PC-9 (cell line): ENCODE results near the gene RETREG3. TPM values are rescaled to one million over a fixed set of nuclear protein-coding genes. Genes with fewer than 3 reads are reported as not detected.

Experiments used
- BruUV-seq: library from RNA; stranded (reverse); fragments of 400-500 nt; replicated peaks from 2 replicates; lab custom pipeline; 2021; lab: Mats Ljungman, UMichigan
- CTCF ChIA-PET: fragments of 300-600 bp; sonication (Branson Sonifier 250); formaldehyde crosslinking; loops from one replicate; lab custom pipeline; 2022; ENCODE audit warnings: antibody characterized with exemption; lab: Charles Lee
- POLR2A ChIA-PET: fragments of 300-600 bp; sonication (Branson Sonifier 250); formaldehyde crosslinking; loops from one replicate; lab custom pipeline; 2022; ENCODE audit warnings: antibody characterized with exemption; ENCODE audit not compliant: unreplicated experiment; lab: Charles Lee
- DNase-seq, 2 experiments: peaks; one replicate each; pipeline versions ENCODE4 v3.0.0 to v3.0.0-alpha.2; 2015 to 2022; ENCODE audit warnings: mixed read lengths in 1 of 2
- H2AFZ ChIP-seq: fragments of 200-600 bp; sonication (generic); 2 replicates; pipeline ENCODE4 v1.8.1; 2017; ENCODE audit warnings: antibody characterized with exemption
- H3F3A ChIP-seq: fragments of 200-600 bp; sonication (generic); 2 replicates; pipeline ENCODE4 v1.8.1; 2017; ENCODE audit warnings: antibody characterized with exemption, mild to moderate bottlenecking, low read depth; ENCODE audit not compliant: insufficient read depth
- H3K27ac ChIP-seq: fragments of 200-600 bp; sonication (generic); 2 replicates; pipeline ENCODE4 v1.6.1; 2016; ENCODE audit warnings: mixed run types
- H3K27me3 ChIP-seq: fragments of 200-600 bp; sonication (generic); 2 replicates; pipeline ENCODE4 v1.6.1; 2016; ENCODE audit warnings: low read depth, mixed run types; ENCODE audit not compliant: insufficient read depth
- H3K36me3 ChIP-seq: fragments of 200-600 bp; sonication (generic); 2 replicates; pipeline ENCODE4 v1.6.1; 2016; ENCODE audit warnings: low read depth, mixed run types
- H3K4me1 ChIP-seq: fragments of 200-600 bp; sonication (generic); replicated peaks from 2 replicates; pipeline ENCODE4 v1.6.1; 2016; ENCODE audit warnings: mixed run types; ENCODE audit not compliant: insufficient read depth
- H3K4me2 ChIP-seq: fragments of 200-600 bp; sonication (generic); 2 replicates; pipeline ENCODE4 v1.6.1; 2017; ENCODE audit warnings: mixed run types
- H3K4me3 ChIP-seq: fragments of 200-600 bp; sonication (generic); 2 replicates; pipeline ENCODE4 v1.6.1; 2016; ENCODE audit warnings: mixed run types
- H3K79me2 ChIP-seq: fragments of 200-600 bp; sonication (generic); 2 replicates; pipeline ENCODE4 v1.6.1; 2017; ENCODE audit warnings: low read depth, mixed run types
- H3K9me2 ChIP-seq: fragments of 200-600 bp; sonication (generic); 2 replicates; pipeline ENCODE4 v1.8.1; 2017; ENCODE audit warnings: mild to moderate bottlenecking; ENCODE audit not compliant: insufficient read depth
- H3K9me3 ChIP-seq: fragments of 200-600 bp; sonication (generic); 2 replicates; pipeline ENCODE4 v1.8.1; 2016; ENCODE audit warnings: low read depth; ENCODE audit not compliant: insufficient read depth
- H4K20me1 ChIP-seq: fragments of 200-600 bp; sonication (generic); 2 replicates; pipeline ENCODE4 v1.8.1; 2017; ENCODE audit not compliant: insufficient read depth
- CTCF ChIP-seq: fragments of 200-600 bp; sonication (generic); conservative IDR thresholded peaks from 2 replicates; pipeline ENCODE4 v1.6.1; 2017; ENCODE audit warnings: mixed run types, antibody characterized with exemption, mild to moderate bottlenecking, moderate library complexity
- EZH2 ChIP-seq: fragments of 200-600 bp; sonication (generic); IDR thresholded peaks from 2 replicates; pipeline ENCODE4 v1.8.0; 2017; ENCODE audit warnings: antibody characterized with exemption, low read depth
- intact Hi-C: fragments of 100-400 bp; cut with micrococcal nuclease; formaldehyde crosslinking; loops from one replicate; pipeline ENCODE4 v1.10.0; 2022; ENCODE audit not compliant: unreplicated experiment
- total RNA-seq: library from RNA; stranded (reverse); gene quantifications from 2 replicates; pipeline ENCODE4 v1.2.3, GENCODE V29; 2021

The RETREG3 gene
- total RNA-seq, 1 experiment from 2014 or later: 57.0 TPM

GRCh38 chr17:42538482-42538881 is 70.7 kb downstream of the RETREG3 start:
- Histone ChIP-seq H3K9me2 (no peaks in the 10 kb centered on the region), H3K4me3 (no peak overlapping the region), H3K36me3 (peaks cover 6% of the 10 kb centered on the region; the same call in 1 of the 2 replicates), H3F3A (peaks cover 21% of the 10 kb centered on the region), H3K4me1 (peaks cover 30% of the 10 kb centered on the region), H3K79me2 (peaks cover 10% of the 10 kb centered on the region), H2AFZ (no peak overlapping the region), H3K9me3 (no peaks in the 10 kb centered on the region), H3K27ac (no peak overlapping the region), H3K27me3 (no peaks in the 10 kb centered on the region), H4K20me1 (no peaks in the 10 kb centered on the region), H3K4me2 (no peak overlapping the region)
- ChIA-PET POLR2A (no interaction called here), CTCF (no interaction called here)
- BruUV-seq: no TSS peak
- TF ChIP-seq EZH2: no peak
- TF ChIP-seq CTCF: no peak
- intact Hi-C loops: no loop called here
- DNase-seq: no peak

GRCh38 chr17:42537826-42538451 is 71.2 kb downstream of the RETREG3 start:
- Histone ChIP-seq H3K79me2 (peaks cover 10% of the 10 kb centered on the region), H3K36me3 (peaks cover 6% of the 10 kb centered on the region; the same call in 1 of the 2 replicates), H3F3A (peaks cover 27% of the 10 kb centered on the region), H3K27ac (no peak overlapping the region), H3K9me3 (no peaks in the 10 kb centered on the region), H4K20me1 (no peaks in the 10 kb centered on the region), H2AFZ (no peak overlapping the region), H3K4me3 (no peak overlapping the region), H3K4me2 (no peak overlapping the region), H3K9me2 (no peaks in the 10 kb centered on the region), H3K4me1 (peaks cover 30% of the 10 kb centered on the region), H3K27me3 (no peaks in the 10 kb centered on the region)
- no peak for DNase-seq
- POLR2A ChIA-PET: no interaction called here
- CTCF ChIA-PET: no interaction called here
- intact Hi-C loops: loop anchor here (2.0 kb wide), 1 partner anchor 25 kb away; the partner anchor contains the start of gene COASY
- TF ChIP-seq CTCF: no peak
- no TSS peak for BruUV-seq

GRCh38 chr17:42537156-42537805 is 71.9 kb downstream of the RETREG3 start:
- intact Hi-C loops: loop anchor here (2.0 kb wide), 1 partner anchor 26 kb away; the partner anchor contains the start of gene COASY
- ChIA-PET POLR2A (no interaction called here), CTCF (no interaction called here)
- peak overlapping the region; percentile 86 for H3K4me2 ChIP-seq
- no peaks in the 10 kb centered on the region for H3K9me2 ChIP-seq
- H3K79me2 ChIP-seq: peaks cover 10% of the 10 kb centered on the region
- H3K27ac ChIP-seq: no peak overlapping the region
- no peaks in the 10 kb centered on the region for H3K27me3 ChIP-seq
- no peaks in the 10 kb centered on the region for H4K20me1 ChIP-seq
- H3K36me3 ChIP-seq: peaks cover 6% of the 10 kb centered on the region; the same call in 1 of the 2 replicates
- no peak overlapping the region for H2AFZ ChIP-seq
- H3K9me3 ChIP-seq: no peaks in the 10 kb centered on the region
- H3F3A ChIP-seq: peaks cover 28% of the 10 kb centered on the region
- H3K4me3 ChIP-seq: peak overlapping the region; percentile 61
- TF ChIP-seq CTCF (no peak), EZH2 (no peak)
- BruUV-seq: no TSS peak
- no peak for DNase-seq
- H3K4me1 ChIP-seq: peaks cover 30% of the 10 kb centered on the region
